Measurements from ENCODE around the gene TAOK1.
"Not testable (repeated sequence)": the region's sequence is repeated elsewhere in the genome, so short reads cannot be mapped to it uniquely, and the experiment has no call there.

The TAOK1 gene

GRCh38 chr17:29549177-29549923 lies 159.2 kb downstream of the TAOK1 start:
- DNase-seq (ENCODE audit: low spot score): no peak

- no peak for DNase-seq (ENCODE audit: low spot score)
Measured at GRCh38 chr17:29555840-29556239, 165.7 kb downstream of the TAOK1 start.

GRCh38 chr17:29557085-29557738 lies 167.0 kb downstream of the TAOK1 start:
- peak; percentile 27 for DNase-seq (ENCODE audit: low spot score)

- DNase-seq (ENCODE audit: low spot score): no peak
Measured at GRCh38 chr17:29557739-29558116, 167.6 kb downstream of the TAOK1 start.

- not testable (repeated sequence) for DNase-seq (ENCODE audit: low spot score)
Measured at GRCh38 chr17:29558139-29558538, 168.0 kb downstream of the TAOK1 start.

GRCh38 chr17:29559640-29560039 lies 169.5 kb downstream of the TAOK1 start:
- no peak for DNase-seq (ENCODE audit: low spot score)

- no peak for DNase-seq (ENCODE audit: low spot score)
Measured at GRCh38 chr17:29560316-29560715, 170.2 kb downstream of the TAOK1 start.

GRCh38 chr17:29561554-29562517 lies 171.7 kb downstream of the TAOK1 start:
- DNase-seq (ENCODE audit: low spot score): peak; percentile 5

- DNase-seq (ENCODE audit: low spot score): no peak
Measured at GRCh38 chr17:29562615-29563014, 172.5 kb downstream of the TAOK1 start.

GRCh38 chr17:29563816-29564215 lies 173.7 kb downstream of the TAOK1 start:
- no peak for DNase-seq (ENCODE audit: low spot score)

- peak; percentile 3 for DNase-seq (ENCODE audit: low spot score)
Measured at GRCh38 chr17:29565643-29566472, 175.7 kb downstream of the TAOK1 start.

GRCh38 chr17:29566473-29567303 lies 176.5 kb downstream of the TAOK1 start, which contains the start of gene ABHD15:
Gene ABHD15, minus strand, starts transcription at chr17:29567037. Its CDS starts 71 bp downstream, at chr17:29566966.
- DNase-seq (ENCODE audit: low spot score): peak; percentile 92

GRCh38 chr17:29567304-29567553 lies 177.1 kb downstream of the TAOK1 start:
- DNase-seq (ENCODE audit: low spot score): peak; percentile 46

GRCh38 chr17:29567554-29568330 lies 177.6 kb downstream of the TAOK1 start:
- peak; percentile 80 for DNase-seq (ENCODE audit: low spot score)

- DNase-seq (ENCODE audit: low spot score): peak; percentile 87
Measured at GRCh38 chr17:29568331-29569244, 178.4 kb downstream of the TAOK1 start, which contains the start of gene TP53I13. Gene TP53I13, plus strand, starts transcription at chr17:29568701. Its CDS starts 58 bp downstream, at chr17:29568759.

GRCh38 chr17:29569245-29569950 lies 179.2 kb downstream of the TAOK1 start:
- DNase-seq (ENCODE audit: low spot score): peak; percentile 68

GRCh38 chr17:29570521-29570920 lies 180.4 kb downstream of the TAOK1 start:
- DNase-seq (ENCODE audit: low spot score): no peak

GRCh38 chr17:29571486-29571882 lies 181.3 kb downstream of the TAOK1 start:
- DNase-seq (ENCODE audit: low spot score): no peak
